Mucosa of gallbladder (tissue), 1 donor: Measurements from ENCODE around the gene SPDYE6. TPM values are rescaled to one million over a fixed set of nuclear protein-coding genes. Genes with fewer than 3 reads are reported as not detected.
A peak's percentile ranks its signal among the peaks of the same experiment; 100 is the strongest.
"Not testable (repeated sequence)": the region's sequence is repeated elsewhere in the genome, so short reads cannot be mapped to it uniquely, and the experiment has no call there.

ENCODE experiments used
- DNase-seq: peaks from one replicate; pipeline ENCODE4 v3.0.0-alpha.2; 2020; ENCODE audit warnings: low spot score
- total RNA-seq: library from RNA; stranded (reverse); gene quantifications from one replicate; pipeline ENCODE4 v1.2.1, GENCODE V29; 2021
- donor health status: DM: no; HTN: no; CAD: no.

The SPDYE6 gene
- total RNA-seq, 1 donor from 2014 or later: not detected

DNA sequence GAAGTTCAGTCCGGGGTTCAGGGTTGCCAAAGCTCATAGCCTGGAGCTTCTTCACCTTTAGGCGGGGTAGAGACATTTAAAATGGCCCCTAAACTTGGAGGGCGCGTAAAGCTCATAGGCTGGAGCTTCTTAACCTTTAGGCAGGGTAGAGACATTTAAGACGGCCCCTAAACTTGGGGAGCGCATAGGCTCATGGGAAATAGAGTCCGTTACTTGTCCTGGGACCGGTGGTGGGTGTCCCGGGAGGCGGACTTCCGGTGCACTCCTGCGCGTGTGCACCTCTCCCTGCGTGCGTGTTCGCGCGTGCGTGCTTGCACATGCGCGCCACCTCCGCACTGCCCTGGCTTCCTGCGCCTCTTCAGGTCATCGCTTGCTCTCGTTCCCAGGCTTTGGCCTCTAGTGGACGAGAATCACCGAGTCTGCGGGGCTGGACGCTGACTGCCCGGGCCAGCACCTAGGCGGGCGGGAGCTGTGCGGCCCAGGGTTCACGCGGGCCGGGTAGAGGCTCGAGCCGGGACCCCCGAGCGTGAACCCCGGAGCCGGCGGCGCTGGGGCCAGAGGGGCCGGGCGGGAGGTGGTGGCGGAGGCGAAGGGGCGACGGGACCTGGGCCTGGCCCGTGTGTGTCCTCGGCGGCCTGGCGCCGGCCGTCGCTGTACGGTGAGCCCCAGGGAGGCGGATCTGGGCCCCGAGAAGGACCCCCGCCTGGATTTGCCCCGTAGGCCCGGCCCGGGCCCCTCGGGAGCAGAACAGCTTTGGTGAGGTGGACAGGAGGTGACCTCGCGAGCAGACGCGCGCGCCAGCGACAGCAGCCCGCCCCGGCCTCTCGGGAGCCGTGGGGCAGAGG is 7.5 kb upstream of the SPDYE6 start:
- peak; percentile 97 for DNase-seq

DNA sequence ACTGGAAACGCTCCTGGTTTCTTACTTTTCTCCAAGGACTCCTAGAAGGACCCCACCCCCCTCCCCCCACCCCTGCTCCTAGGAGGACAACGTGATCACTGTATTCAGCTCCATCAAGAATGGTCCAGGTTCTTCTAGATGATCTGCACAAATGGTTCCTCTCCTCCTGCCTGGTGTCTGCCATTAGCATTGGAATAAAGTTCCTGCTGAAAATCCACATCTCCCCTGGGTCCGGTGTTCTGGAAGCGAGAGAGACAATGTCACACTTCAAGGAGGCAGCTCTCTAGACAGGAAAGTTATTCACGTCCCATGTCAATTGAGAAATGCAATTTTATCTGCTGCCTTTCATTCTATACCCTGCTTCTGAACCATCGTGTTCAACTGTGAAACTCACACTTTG is 9.3 kb downstream of the SPDYE6 start:
- not testable (repeated sequence) for DNase-seq

DNA sequence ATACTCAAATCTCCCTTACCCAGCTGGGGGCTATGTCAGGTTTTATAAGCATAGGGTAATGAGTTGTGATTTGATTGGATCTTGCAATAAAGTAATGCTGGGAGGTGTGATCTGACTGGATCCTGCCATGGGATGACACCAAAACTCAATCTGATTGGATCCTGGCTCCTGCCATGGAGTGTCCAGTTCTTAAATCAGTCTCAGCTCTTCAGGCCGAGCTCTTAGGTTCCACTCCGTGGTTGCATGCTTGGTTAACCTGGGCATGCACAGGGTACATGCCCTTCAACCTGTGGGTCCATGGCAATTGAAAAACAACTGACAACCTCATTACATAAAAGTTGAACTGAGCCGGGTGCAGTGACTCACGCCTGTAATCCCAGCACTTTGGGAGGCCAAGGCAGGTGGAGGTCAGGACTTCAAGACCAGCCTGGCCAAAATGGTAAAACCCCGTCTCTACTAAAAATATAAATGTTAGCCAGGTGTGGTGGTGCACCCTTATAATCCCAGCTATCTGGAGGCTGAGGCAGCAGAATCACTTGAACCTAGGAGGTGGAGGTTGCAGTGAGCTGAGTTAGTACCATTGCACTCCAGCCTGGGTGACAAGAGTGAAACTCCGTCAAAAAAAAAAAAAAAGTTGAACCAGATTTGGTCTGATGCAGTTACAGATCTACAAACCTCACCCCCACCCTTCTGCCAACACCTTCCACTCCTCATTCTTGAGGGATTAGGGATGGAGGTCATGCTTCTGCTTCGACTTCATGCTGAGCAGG is 15.5 kb downstream of the SPDYE6 start:
- DNase-seq: not testable (repeated sequence)

DNA sequence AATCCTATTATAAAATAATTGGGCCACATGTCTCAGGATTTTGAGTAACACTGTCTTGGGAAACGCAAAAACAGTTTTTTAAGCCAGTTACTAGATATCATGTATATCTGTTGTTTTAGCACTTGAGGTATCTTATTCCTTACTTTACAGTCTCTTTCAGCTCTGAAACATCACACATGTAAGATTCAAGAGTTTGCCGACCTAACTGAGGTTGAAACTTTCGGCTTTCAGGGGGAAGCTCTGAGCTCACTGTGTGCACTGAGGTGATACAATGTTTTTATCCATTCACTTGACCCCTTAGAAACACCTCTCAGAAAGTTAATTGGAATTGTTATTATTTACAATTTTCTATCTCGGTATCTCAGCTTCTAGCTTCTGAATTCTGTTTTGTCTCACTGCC is 18.8 kb downstream of the SPDYE6 start:
- not testable (repeated sequence) for DNase-seq

DNA sequence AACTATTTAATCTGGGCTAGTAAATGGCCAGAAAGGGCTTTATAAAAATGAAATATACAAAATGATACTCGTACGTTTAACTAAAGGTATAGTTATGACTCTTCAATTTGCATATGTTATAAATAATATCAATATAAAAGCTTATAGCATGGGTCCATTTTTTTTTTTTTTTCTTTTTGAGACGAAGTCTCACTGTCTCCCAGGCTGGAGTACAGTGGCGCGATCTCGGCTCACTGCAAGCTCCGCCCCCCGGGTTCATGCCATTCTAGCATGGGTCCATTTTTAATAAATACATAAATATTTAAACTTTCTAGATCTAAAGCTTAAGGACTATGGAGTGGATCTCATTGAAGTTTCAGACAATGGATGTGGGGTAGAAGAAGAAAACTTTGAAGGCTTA is 19.2 kb downstream of the SPDYE6 start:
- not testable (repeated sequence) for DNase-seq

- DNase-seq: not testable (repeated sequence)
Observed at GRCh38 chr7:102335574-102335973, 20.7 kb downstream of the SPDYE6 start.

GRCh38 chr7:102330666-102331460 is 25.4 kb downstream of the SPDYE6 start:
- DNase-seq: not testable (repeated sequence)

- DNase-seq: not testable (repeated sequence)
Observed at GRCh38 chr7:102329366-102329765, 26.9 kb downstream of the SPDYE6 start.

GRCh38 chr7:102328863-102329262 is 27.4 kb downstream of the SPDYE6 start:
- not testable (repeated sequence) for DNase-seq

DNA sequence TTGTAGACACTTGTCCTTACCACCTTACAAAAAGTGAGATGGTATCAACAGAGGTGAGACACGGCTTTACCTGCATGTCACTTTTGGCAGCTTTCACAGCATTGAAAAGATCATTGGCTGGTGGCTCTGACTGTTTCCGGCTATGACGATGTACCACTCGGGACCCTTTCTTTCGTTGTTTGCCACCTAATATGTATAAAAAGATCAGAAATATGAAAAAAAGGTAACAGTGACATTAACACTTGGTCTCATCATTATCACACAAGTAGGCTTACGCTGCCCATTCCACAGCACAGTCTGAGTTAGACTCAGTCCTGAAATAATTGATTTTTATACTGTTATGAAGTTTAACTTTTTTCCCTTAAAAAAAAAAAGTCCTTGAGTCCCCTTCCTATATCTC is 29.1 kb downstream of the SPDYE6 start:
- DNase-seq: not testable (repeated sequence)

DNA sequence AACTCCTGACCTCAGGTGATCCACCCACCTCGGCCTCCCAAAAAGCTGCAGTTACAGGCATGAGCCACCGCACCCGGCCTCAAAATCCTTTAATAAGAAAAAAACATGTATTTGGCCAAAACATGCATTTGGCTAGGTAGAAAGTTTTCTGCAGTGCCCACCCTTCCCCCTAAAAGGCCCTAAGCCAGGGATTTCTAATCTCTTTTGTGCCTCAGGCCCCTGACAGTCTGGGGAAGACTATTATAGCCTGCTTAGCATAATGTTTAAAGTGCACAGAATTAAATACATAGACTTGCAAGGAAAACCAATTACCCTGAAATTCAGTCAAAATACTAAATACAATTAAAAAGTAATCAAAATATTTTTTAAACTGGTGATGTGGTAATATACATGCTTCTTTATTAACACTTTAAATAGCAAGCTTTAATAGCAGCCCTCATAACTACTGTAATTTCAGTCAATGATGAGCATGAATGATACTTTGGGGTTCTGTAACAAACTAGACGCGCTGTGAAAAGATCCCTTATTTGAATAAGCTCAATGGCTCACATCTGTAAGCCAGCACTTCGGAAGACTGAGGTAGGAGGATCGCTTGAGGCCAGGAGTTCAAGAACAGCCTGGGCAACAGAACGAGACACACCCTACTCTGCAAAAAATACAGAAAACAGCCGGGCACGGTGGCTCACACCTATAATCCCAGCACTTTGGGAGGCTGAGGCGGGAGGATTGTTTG is 29.9 kb downstream of the SPDYE6 start:
- no peak for DNase-seq

DNA sequence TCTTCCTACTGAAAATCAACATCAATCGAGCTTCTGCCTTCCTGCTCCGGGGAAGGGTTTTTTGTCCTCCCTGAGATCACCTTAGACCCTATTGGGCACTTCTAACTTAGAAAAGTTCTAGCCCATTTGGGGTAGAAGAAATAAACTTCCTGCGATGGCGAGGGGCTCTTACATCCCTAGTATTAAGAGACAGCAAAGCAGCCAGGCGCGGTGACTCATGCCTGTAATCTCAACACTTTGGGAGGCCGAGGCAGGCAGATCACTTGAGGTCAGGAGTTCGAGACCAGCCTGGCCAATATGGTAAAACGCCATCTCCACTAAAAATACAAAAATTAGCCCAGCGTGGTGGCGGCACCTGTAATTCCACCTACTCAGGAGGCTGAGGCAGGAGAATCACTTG is 31.1 kb downstream of the SPDYE6 start:
- not testable (repeated sequence) for DNase-seq

DNA sequence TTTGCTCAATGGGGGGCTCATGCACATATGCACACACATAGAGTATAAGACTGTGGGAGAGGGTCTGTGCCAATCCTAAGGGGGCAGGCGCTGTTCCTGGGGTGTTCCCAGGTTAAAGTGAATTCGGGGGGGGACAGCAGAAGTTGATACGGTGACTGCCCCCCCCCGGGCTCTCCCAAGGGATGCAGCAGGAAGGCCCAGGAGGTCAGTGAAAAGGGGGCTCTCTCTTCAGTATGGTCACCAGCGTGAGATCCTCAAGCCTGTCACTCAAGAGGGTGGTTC is 32.4 kb downstream of the SPDYE6 start:
- DNase-seq: no peak

DNA sequence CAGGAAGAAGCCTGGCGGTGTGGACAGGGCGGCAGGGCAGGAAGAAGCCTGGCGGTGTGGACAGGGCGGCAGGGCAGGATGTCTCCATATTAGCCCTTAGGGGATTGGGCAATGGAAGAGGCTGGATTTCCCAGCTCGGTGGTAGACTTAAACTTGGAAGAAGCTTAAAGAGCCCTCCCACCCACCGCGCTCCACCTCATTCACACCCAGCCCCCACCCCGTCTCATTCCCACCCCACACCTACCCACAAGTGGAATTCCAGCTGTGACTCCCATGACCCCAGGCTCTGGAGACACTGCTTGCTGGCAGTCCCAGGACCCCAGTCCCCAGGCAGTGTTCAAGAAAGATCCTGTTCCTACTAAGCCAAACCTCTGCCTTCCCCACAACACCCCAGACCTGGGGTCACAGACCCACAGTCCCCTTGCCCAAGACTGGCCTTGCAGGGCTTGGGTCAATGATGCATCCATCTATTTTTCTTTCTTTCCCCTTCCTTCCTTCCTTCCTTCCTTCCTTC is 34.0 kb downstream of the SPDYE6 start:
- DNase-seq: no peak

DNA sequence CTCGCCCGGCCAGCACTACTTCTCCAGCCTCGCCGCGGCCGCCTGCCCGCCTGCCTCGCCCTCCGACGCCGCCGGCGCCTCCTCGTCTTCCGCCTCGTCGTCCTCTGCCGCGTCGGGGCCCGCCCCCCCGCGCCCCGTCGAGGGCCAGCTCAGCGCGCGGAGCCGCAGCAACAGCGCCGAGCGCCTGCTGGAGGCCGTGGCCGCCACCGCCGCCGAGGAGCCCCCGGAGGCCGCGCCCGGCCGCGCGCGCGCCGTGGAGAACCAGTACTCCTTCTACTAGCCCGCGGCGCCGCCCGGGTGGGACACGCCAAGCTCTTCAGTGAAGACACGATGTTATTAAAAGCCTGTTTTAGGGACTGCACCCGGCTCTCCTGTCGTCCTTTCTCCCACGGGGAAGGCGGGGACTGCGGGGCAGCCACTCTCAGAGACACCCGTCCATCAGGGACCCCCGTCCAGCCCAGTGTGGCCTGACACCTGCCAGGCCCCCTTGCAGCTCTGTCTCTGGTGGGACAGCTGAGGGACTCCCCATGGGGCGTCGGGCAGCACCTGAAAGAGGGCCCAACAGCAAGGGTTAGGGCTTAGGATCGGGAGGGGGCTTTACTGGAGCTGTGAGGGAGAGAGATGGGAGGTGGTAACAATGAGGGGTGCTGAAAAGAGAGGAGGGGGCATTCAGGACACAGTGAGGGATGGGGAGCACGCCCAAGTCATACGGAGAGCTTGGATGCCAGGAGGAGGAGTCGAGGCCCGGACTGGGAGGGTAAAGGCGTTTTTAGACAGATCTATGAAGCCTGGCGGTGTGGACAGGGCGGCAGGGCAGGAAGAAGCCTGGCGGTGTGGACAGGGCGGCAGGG is 34.7 kb downstream of the SPDYE6 start:
- DNase-seq: no peak

DNA sequence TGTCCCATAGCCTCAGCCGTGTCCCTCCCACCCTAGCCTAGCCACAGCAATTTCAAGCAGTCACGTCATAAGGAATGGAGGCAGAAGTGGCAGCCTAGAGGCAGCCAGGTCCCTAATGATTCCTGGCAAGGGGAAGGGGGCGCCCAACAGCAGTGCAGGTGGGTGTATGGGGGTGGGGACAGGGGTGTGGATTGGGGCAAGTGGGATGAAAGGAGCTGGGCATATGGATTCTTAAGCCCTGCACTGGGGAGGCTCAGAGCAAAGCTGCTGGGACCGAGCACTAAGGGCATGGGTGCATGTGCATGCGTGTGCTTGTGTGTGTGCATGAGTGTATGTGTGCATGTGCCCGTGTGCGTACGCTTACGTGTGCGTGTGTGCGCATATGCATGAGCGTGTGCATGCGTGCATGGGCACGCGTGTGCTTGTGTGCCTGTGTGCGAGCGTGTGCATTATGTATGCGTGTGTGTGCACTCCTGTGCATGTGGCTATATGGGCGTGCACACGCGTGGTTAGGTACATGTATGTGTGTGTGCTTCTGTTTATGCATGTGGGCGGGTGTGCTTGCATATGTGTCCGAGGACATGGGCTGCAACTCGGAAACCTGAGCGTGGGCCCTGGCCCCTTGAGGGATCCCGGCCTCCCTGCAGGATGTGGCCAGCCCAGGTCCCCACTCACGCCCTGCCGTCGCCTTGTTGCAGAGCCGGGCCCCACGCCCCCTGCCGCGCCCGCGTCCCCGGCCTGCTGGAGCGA is 35.5 kb downstream of the SPDYE6 start:
- no peak for DNase-seq

DNA sequence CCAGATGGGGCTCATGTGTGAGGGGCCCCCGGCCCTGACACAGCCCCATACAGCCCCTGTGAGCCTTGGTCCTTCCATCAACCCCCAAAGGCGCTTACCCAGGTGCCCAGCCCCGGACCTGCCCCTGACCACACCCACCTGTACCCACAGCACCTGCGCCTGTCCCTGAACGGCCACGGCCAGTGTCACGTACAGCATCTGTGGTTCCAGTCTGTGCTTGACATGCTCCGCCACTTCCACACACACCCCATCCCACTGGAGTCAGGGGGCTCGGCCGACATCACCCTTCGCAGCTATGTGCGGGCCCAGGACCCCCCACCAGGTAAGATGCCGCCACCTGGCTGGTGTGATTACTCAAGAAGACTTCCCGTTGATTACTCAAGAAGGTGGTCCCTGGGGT is 36.1 kb downstream of the SPDYE6 start:
- no peak for DNase-seq

DNA sequence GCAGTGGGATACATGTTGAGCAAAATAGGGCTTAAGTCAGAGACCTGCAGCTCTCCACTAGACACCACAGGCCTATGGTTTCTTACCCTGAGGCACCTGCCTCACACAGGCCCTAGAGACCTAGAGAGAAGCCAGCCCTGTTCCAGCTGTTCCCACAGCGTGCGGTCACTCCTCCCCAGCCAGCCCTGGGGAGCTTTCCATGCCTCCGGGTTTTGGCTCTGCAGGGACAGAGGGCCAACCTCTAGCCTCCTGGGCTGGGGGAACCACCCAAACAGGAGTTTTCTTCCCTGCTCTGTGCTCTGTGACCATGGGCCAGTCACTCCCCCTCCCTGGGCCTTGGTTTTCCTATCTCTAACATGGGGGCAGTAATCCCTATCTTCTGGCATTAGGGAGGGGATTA is 36.6 kb downstream of the SPDYE6 start:
- no peak for DNase-seq

DNA sequence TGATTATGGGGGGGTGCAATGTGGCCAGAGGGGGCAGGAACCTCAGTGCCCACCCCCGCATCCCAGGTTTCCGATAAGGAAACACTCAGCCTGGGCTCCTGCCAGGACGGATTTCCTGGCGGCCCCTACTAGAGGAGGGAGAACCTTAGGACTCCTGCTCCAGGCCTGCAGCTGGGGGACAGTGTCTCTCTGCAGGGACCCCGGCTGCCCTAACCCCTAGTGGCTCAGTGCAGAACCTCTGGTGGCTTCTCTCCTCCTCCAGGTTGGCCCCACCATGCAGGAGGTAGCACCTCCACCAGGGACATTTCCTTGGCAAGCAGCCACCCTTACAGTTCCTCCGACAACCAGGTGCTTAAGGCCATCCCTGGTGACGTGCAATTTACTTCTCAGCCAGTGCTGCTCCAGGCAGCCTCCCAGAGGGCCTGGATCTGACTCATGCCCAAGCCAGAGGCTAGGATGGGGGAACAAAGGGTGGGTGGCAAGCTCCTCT is 37.7 kb downstream of the SPDYE6 start:
- DNase-seq: peak; percentile 48
